Measurements from ENCODE around the gene IL2RG.

DNA sequence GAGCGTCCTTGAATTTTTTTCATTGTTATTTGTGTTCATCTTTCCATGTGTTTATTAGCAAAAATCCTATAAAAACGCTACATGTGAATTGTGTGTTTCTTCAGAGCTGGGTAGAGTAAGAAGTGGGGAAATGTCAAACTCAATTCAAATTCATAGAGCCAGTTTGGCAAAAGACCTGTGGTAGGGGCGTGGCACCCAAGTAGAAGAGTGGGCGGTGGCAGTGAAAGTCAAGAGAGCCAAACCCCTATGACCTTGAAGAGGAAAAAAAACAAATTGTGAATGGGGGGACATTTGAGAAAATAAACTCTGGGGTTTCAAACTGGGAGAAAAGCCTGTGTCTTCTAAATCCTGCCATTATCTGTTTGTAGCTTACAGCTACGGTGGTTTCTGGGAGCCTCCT lies 20.1 kb downstream of the IL2RG start:
- TF ChIP-seq POLR2A (IDR thresholded peaks at IDR 0.05) (no peak), POLR2AphosphoS5 (IDR thresholded peaks at IDR 0.05) (no peak), EP300 (IDR thresholded peaks at IDR 0.05; ENCODE audit: low read depth) (no peak)
- TF ChIP-seq, protein P1, sequence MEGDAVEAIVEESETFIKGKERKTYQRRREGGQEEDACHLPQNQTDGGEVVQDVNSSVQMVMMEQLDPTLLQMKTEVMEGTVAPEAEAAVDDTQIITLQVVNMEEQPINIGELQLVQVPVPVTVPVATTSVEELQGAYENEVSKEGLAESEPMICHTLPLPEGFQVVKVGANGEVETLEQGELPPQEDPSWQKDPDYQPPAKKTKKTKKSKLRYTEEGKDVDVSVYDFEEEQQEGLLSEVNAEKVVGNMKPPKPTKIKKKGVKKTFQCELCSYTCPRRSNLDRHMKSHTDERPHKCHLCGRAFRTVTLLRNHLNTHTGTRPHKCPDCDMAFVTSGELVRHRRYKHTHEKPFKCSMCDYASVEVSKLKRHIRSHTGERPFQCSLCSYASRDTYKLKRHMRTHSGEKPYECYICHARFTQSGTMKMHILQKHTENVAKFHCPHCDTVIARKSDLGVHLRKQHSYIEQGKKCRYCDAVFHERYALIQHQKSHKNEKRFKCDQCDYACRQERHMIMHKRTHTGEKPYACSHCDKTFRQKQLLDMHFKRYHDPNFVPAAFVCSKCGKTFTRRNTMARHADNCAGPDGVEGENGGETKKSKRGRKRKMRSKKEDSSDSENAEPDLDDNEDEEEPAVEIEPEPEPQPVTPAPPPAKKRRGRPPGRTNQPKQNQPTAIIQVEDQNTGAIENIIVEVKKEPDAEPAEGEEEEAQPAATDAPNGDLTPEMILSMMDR (IDR thresholded peaks at IDR 0.05) = no peak

All from transverse colon (tissue), 4 donors.